GM23338 (cell line): ENCODE data around the gene PDE3A. TPM values are rescaled to one million over a fixed set of nuclear protein-coding genes. Genes with fewer than 3 reads are reported as not detected.

Experiments
- ATAC-seq: fragments of 200-7000 bp; cut with Tn5 transposase; 3 replicates; pipeline ENCODE4 v1.9.1; 2020
- DNase-seq: peaks from one replicate; pipeline ENCODE4 v3.0.0-alpha.2; 2015; ENCODE audit warnings: low spot score
- H2AFZ ChIP-seq: fragments of 200-600 bp; sonication (generic); 2 replicates; pipeline ENCODE4 v1.8.0; 2016; ENCODE audit warnings: antibody characterized with exemption, mild to moderate bottlenecking, moderate library complexity
- H3F3A ChIP-seq: fragments of 200-600 bp; sonication (generic); replicated peaks from 2 replicates; pipeline ENCODE4 v1.8.0; 2017; ENCODE audit warnings: antibody characterized with exemption, mixed run types, low read depth
- H3K27ac ChIP-seq: fragments of 200-600 bp; sonication (generic); 2 replicates; pipeline ENCODE4 v1.6.1; 2016; ENCODE audit warnings: low read depth
- H3K27me3 ChIP-seq: fragments of 200-600 bp; sonication (generic); 2 replicates; pipeline ENCODE4 v1.8.0; 2016; ENCODE audit warnings: mild to moderate bottlenecking, mixed run types, moderate library complexity; ENCODE audit not compliant: insufficient read depth
- H3K36me3 ChIP-seq: fragments of 200-600 bp; sonication (generic); 2 replicates; pipeline ENCODE4 v1.8.0; 2016; ENCODE audit warnings: mild to moderate bottlenecking; ENCODE audit not compliant: insufficient read depth
- H3K4me1 ChIP-seq: fragments of 200-600 bp; sonication (generic); 2 replicates; pipeline ENCODE4 v1.8.0; 2016; ENCODE audit warnings: mild to moderate bottlenecking, moderate library complexity; ENCODE audit not compliant: insufficient read depth
- H3K4me2 ChIP-seq: fragments of 200-600 bp; sonication (generic); 2 replicates; pipeline ENCODE4 v1.7.1; 2017; ENCODE audit warnings: mixed run types
- H3K4me3 ChIP-seq: fragments of 200-600 bp; sonication (generic); 2 replicates; pipeline ENCODE4 v1.6.1; 2016; ENCODE audit warnings: mixed run types
- H3K79me2 ChIP-seq: fragments of 200-600 bp; sonication (generic); replicated peaks from 2 replicates; pipeline ENCODE4 v1.8.0; 2017; ENCODE audit warnings: mild to moderate bottlenecking; ENCODE audit not compliant: insufficient read depth
- H3K9me2 ChIP-seq: fragments of 200-600 bp; sonication (generic); 2 replicates; pipeline ENCODE4 v1.8.0; 2017; ENCODE audit not compliant: insufficient read depth
- H4K20me1 ChIP-seq: fragments of 200-600 bp; sonication (generic); replicated peaks from 2 replicates; pipeline ENCODE4 v1.8.0; 2017; ENCODE audit warnings: mild to moderate bottlenecking; ENCODE audit not compliant: insufficient read depth
- H3K27ac Mint-ChIP-seq: 2 replicates; pipeline ENCODE4 v1.8.0; 2020; ENCODE audit warnings: inconsistent platforms, mild to moderate bottlenecking, moderate library complexity, mixed read lengths
- H3K27me3 Mint-ChIP-seq: 3 replicates; pipeline ENCODE4 v1.8.0; 2022; ENCODE audit warnings: low read depth, mild to moderate bottlenecking, moderate library complexity, mixed read lengths, inconsistent platforms; ENCODE audit not compliant: insufficient read depth, poor library complexity
- H3K36me3 Mint-ChIP-seq: 3 replicates; pipeline ENCODE4 v1.8.0; 2021; ENCODE audit warnings: low read depth, mild to moderate bottlenecking, inconsistent platforms, moderate library complexity, mixed read lengths
- H3K4me1 Mint-ChIP-seq: 3 replicates; pipeline ENCODE4 v1.8.0; 2020; ENCODE audit warnings: mild to moderate bottlenecking, inconsistent platforms, mixed read lengths
- H3K4me3 Mint-ChIP-seq: 3 replicates; pipeline ENCODE4 v1.8.0; 2021; ENCODE audit warnings: moderate library complexity, mild to moderate bottlenecking, inconsistent platforms, mixed read lengths
- H3K9me3 Mint-ChIP-seq: 3 replicates; pipeline ENCODE4 v1.8.0; 2020; ENCODE audit warnings: moderate library complexity, mild to moderate bottlenecking, inconsistent platforms, mixed read lengths
- CREB1 ChIP-seq: fragments of 250-450 bp; sonication (Bioruptor Pico); IDR thresholded peaks from 2 replicates; pipeline ENCODE4 v1.5.0; 2020; ENCODE audit warnings: low read depth, mild to moderate bottlenecking, moderate library complexity
- CTCF ChIP-seq, 2 experiments: fragments of 200-600 bp in 1 of 2; sonication (generic) in 1 of 2; conservative IDR thresholded peaks; 2 replicates each; pipeline versions ENCODE4 v1.5.1 to v1.6.1; 2016 to 2017; ENCODE audit warnings: antibody characterized with exemption in 2 of 2, low read depth in 2 of 2, mild to moderate bottlenecking in 2 of 2, moderate library complexity in 1 of 2
- ETS1 ChIP-seq: IDR thresholded peaks from 2 replicates; pipeline ENCODE4 v1.6.1; 2016; ENCODE audit warnings: antibody characterized with exemption
- EZH2 ChIP-seq: fragments of 200-600 bp; sonication (generic); IDR thresholded peaks from one replicate; pipeline ENCODE4 v1.8.0; 2017; ENCODE audit warnings: antibody characterized with exemption, mild to moderate bottlenecking, low read depth; ENCODE audit not compliant: unreplicated experiment
- EZH2phosphoT487 ChIP-seq: fragments of 200-600 bp; sonication (generic); IDR thresholded peaks from one replicate; pipeline ENCODE4 v1.8.1; 2018; ENCODE audit warnings: antibody characterized with exemption; ENCODE audit not compliant: unreplicated experiment
- JUNB ChIP-seq: IDR thresholded peaks from one replicate; pipeline ENCODE4 v1.6.1; 2016; ENCODE audit warnings: antibody characterized with exemption; ENCODE audit not compliant: unreplicated experiment
- NANOG ChIP-seq: IDR thresholded peaks from 2 replicates; pipeline ENCODE4 v1.6.1; 2016; ENCODE audit warnings: antibody characterized with exemption, borderline replicate concordance
- POLR2AphosphoS5 ChIP-seq: IDR thresholded peaks from 2 replicates; pipeline ENCODE4 v1.6.1; 2016; ENCODE audit warnings: antibody characterized with exemption, low read depth
- REST ChIP-seq: IDR thresholded peaks from one replicate; pipeline ENCODE4 v1.6.1; 2018; ENCODE audit warnings: antibody characterized with exemption; ENCODE audit not compliant: unreplicated experiment
- STAT1 ChIP-seq: IDR thresholded peaks from one replicate; pipeline ENCODE4 v1.6.1; 2016; ENCODE audit warnings: antibody characterized with exemption; ENCODE audit not compliant: unreplicated experiment
- ZNF114 ChIP-seq: fragments of 250-450 bp; sonication (Bioruptor Pico); IDR thresholded peaks from 2 replicates; pipeline ENCODE4 v1.5.0; 2020; ENCODE audit warnings: mild to moderate bottlenecking, moderate library complexity
- ZNF331 ChIP-seq: fragments of 250-450 bp; sonication (Bioruptor Pico); IDR thresholded peaks from 2 replicates; pipeline ENCODE4 v1.5.0; 2020; ENCODE audit warnings: low read depth, mild to moderate bottlenecking, moderate library complexity
- ZNF462 ChIP-seq: fragments of 250-450 bp; sonication (Bioruptor Pico); IDR thresholded peaks from 2 replicates; pipeline ENCODE4 v1.5.0; 2020; ENCODE audit warnings: mild to moderate bottlenecking, moderate library complexity
- polyA plus RNA-seq: library from polyadenylated mRNA; unstranded; fragments of >200 nt; fragmentation: Nextera tagmentation; extraction: Ambion mirVana; gene quantifications from 2 replicates; pipeline ENCODE4 v1.2.1, GENCODE V29; 2016
- total RNA-seq: library from RNA; depleted of rRNA; stranded (reverse); fragments of >200 nt; shearing (Covaris generic); gene quantifications from 2 replicates; pipeline ENCODE4 v1.2.3, GENCODE V29; 2014

The PDE3A gene
- total and polyA plus RNA-seq, 2 experiments from 2014 or later: 2.7 to 9.2 TPM

- Mint-ChIP-seq H3K4me1 (peaks cover 42% of the 10 kb centered on the region), H3K4me3 (no peak overlapping the region), H3K27ac (no peak overlapping the region), H3K9me3 (no peaks in the 10 kb centered on the region), H3K27me3 (peaks cover 1% of the 10 kb centered on the region), H3K36me3 (no peaks in the 10 kb centered on the region)
- H3K9me2 ChIP-seq: no peaks in the 10 kb centered on the region
- no peak overlapping the region for H2AFZ ChIP-seq
- ATAC-seq (no peak), DNase-seq (no peak)
- no peaks in the 10 kb centered on the region for H3K36me3 ChIP-seq
- H3K4me2 ChIP-seq: no peak overlapping the region
- H3K4me3 ChIP-seq: no peak overlapping the region
- H4K20me1 ChIP-seq: no peaks in the 10 kb centered on the region
- no peaks in the 10 kb centered on the region for H3F3A ChIP-seq
- no peaks in the 10 kb centered on the region for H3K79me2 ChIP-seq
- peaks cover 39% of the 10 kb centered on the region for H3K4me1 ChIP-seq
- TF ChIP-seq ZNF462 (CRISPR knock-in tag) (no peak), JUNB (no peak), REST (no peak), ZNF331 (CRISPR knock-in tag) (no peak), ZNF114 (CRISPR knock-in tag) (no peak), NANOG (no peak), CREB1 (CRISPR knock-in tag) (no peak), EZH2 (no peak), EZH2phosphoT487 (no peak), POLR2AphosphoS5 (no peak), ETS1 (no peak), STAT1 (no peak), CTCF (conservative IDR thresholded peaks at IDR 0.05; ENCODE audit: low read depth in 2 of 2) (no peak)
- no peak overlapping the region for H3K27ac ChIP-seq
- H3K27me3 ChIP-seq: no peaks in the 10 kb centered on the region
Observed at GRCh38 chr12:20439626-20440025, 71.3 kb downstream of the PDE3A start.
